Endodermal cell (in vitro differentiated cells): Measurements from ENCODE around the gene CYB5D1. TPM values are rescaled to one million over a fixed set of nuclear protein-coding genes. Genes with fewer than 3 reads are reported as not detected.

Experiments used
- DNase-seq: peaks from one replicate; pipeline ENCODE4 v3.0.0-alpha.2; 2017
- H3K27ac ChIP-seq: 2 replicates; pipeline ENCODE4 v1.5.1; 2013; ENCODE audit warnings: mild to moderate bottlenecking, low read depth, low read length, moderate library complexity
- H3K27me3 ChIP-seq: 2 replicates; pipeline ENCODE4 v1.6.1; 2013; ENCODE audit warnings: mild to moderate bottlenecking, low read length, moderate library complexity; ENCODE audit not compliant: insufficient read depth, control insufficient read depth, poor library complexity, severe bottlenecking
- H3K36me3 ChIP-seq: 2 replicates; pipeline ENCODE4 v1.7.0; 2013; ENCODE audit warnings: mild to moderate bottlenecking, low read length, moderate library complexity; ENCODE audit not compliant: control insufficient read depth, insufficient read depth
- H3K4me1 ChIP-seq: one replicate; pipeline ENCODE4 v1.7.0; 2013; ENCODE audit warnings: low read length; ENCODE audit not compliant: control insufficient read depth, insufficient read depth
- H3K4me3 ChIP-seq: 2 replicates; pipeline ENCODE4 v1.5.1; 2013; ENCODE audit warnings: mild to moderate bottlenecking, low read length, moderate library complexity
- H3K9ac ChIP-seq: 2 replicates; pipeline ENCODE4 v1.6.1; 2013; ENCODE audit warnings: mild to moderate bottlenecking, low read length, moderate library complexity; ENCODE audit not compliant: poor library complexity, severe bottlenecking; ENCODE audit errors: extremely low read depth
- H3K9me3 ChIP-seq: 2 replicates; pipeline ENCODE4 v1.6.1; 2013; ENCODE audit warnings: mild to moderate bottlenecking, low read length, moderate library complexity; ENCODE audit not compliant: control insufficient read depth
- H3K27ac Mint-ChIP-seq: 2 replicates; pipeline ENCODE4 v1.8.0; 2020; ENCODE audit warnings: mixed read lengths
- H3K27me3 Mint-ChIP-seq: 2 replicates; pipeline ENCODE4 v1.8.0; 2021; ENCODE audit warnings: mild to moderate bottlenecking, mixed read lengths; ENCODE audit not compliant: insufficient read depth
- H3K36me3 Mint-ChIP-seq: 2 replicates; pipeline ENCODE4 v1.8.0; 2020; ENCODE audit warnings: low read depth, mixed read lengths
- H3K4me1 Mint-ChIP-seq: 2 replicates; pipeline ENCODE4 v1.8.0; 2020; ENCODE audit warnings: mixed read lengths
- H3K4me3 Mint-ChIP-seq: 2 replicates; pipeline ENCODE4 v1.8.0; 2020; ENCODE audit warnings: mild to moderate bottlenecking, moderate library complexity, mixed read lengths
- H3K9me3 Mint-ChIP-seq: 2 replicates; pipeline ENCODE4 v1.8.0; 2020; ENCODE audit warnings: mild to moderate bottlenecking, mixed read lengths
- WGBS, 2 experiments: methylation state at CpG; one replicate each; pipeline versions ENCODE4 v1.1.5 to v1.1.7; 2013; ENCODE audit warnings: missing lambda C conversion rate in 2 of 2, mixed read lengths in 1 of 2; ENCODE audit not compliant: insufficient coverage in 1 of 2, insufficient read length in 1 of 2; 5-methylcytosine and 5-hydroxymethylcytosine counted together
- total RNA-seq, 2 donors: library from RNA; stranded (reverse); fragmentation: NEBNext Ultra II Directional in 1 of 2; extraction: Animal tissue kit (Norgen Biotek cat#: 25700) in 1 of 2; gene quantifications; 2 replicates in 1 of 2; 3 replicates in 1 of 2; pipeline ENCODE4 v1.2.1, GENCODE V29; 2021
- TF ChIP-seq, protein P1 (sequence below): fragments of 200-600 bp; sonication (generic); conservative IDR thresholded peaks from 2 replicates; pipeline ENCODE4 v1.5.0; 2021; ENCODE audit warnings: antibody characterized with exemption, mild to moderate bottlenecking

Gene CYB5D1
- total RNA-seq, 2 donors from 2014 or later: 10.6 to 12.9 TPM

DNA sequence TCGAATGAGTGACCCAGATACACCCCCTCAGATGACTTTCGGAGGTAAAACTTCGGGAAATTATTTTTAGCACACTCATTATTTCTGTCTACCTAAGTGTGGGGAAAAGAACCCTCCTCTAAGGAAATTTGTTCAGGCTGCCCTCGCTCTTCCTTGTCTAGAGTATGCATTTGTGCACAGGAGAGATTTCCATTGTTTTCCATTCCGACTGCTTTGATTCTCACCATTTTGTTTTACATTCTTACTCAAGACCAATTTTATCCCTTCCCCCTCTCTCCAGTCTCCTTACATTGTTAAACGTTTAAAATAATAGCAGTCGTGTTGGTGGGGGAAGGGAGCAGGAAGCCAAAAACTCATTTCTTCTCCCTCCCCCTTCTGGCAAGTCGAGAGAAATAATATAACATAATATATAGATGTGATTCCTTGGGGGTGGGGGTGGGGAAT is 29.3 kb downstream of the CYB5D1 start:
- H3K9me3 Mint-ChIP-seq: no peaks in the 10 kb centered on the region
- H3K9ac ChIP-seq: peak overlapping the region; percentile 41
- H3K4me1 Mint-ChIP-seq: peaks cover 4% of the 10 kb centered on the region
- peaks cover 15% of the 10 kb centered on the region for H3K36me3 Mint-ChIP-seq
- H3K4me3 Mint-ChIP-seq: no peak overlapping the region
- WGBS, 2 experiments: 15 to 18% methylated on average over 3 to 5 of the region's 8 CpGs
- no peaks in the 10 kb centered on the region for H3K27me3 ChIP-seq
- no peak for DNase-seq
- H3K27ac Mint-ChIP-seq: no peak overlapping the region
- H3K36me3 ChIP-seq: peaks cover 27% of the 10 kb centered on the region
- TF ChIP-seq, protein P1, sequence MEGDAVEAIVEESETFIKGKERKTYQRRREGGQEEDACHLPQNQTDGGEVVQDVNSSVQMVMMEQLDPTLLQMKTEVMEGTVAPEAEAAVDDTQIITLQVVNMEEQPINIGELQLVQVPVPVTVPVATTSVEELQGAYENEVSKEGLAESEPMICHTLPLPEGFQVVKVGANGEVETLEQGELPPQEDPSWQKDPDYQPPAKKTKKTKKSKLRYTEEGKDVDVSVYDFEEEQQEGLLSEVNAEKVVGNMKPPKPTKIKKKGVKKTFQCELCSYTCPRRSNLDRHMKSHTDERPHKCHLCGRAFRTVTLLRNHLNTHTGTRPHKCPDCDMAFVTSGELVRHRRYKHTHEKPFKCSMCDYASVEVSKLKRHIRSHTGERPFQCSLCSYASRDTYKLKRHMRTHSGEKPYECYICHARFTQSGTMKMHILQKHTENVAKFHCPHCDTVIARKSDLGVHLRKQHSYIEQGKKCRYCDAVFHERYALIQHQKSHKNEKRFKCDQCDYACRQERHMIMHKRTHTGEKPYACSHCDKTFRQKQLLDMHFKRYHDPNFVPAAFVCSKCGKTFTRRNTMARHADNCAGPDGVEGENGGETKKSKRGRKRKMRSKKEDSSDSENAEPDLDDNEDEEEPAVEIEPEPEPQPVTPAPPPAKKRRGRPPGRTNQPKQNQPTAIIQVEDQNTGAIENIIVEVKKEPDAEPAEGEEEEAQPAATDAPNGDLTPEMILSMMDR: no peak
- H3K4me1 ChIP-seq: peaks cover 9% of the 10 kb centered on the region
- H3K27me3 Mint-ChIP-seq: peaks cover 8% of the 10 kb centered on the region
- peak overlapping the region; percentile 81 for H3K4me3 ChIP-seq
- H3K9me3 ChIP-seq: no peaks in the 10 kb centered on the region
- H3K27ac ChIP-seq: peak overlapping the region; percentile 93

DNA sequence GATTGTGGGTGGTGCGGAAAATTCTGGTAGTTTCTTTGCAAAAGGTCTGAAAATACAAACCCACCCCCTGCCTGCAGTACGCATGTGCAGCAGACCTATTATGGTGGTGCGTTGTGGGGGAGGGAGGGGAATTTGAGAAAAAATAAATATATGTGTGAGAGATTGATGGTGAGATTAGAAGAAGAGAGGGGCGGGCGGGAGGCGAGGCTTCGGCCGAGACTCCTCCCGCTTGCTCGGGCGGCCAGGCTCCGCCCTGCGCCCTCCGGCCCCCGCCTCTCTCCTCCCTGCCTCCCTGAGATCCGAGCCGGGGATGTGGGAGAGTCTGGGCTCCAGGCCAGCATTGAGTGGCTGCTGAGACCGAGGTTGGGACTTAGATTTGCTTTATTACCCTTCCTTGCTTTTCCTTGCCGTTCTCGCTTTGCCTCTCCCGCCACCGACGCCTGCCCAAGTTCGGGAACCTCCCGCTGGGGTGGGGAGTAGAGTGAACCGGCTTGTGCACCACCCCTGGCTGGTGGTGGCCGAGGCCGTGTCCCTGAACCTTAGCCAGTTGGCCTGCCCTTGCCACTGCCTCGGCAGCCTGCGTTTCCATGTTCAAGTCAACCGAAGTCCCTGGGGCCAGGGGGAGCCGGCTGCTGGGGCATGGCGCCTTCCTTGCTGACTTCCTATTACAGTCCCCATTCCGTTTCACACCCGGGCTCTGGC is 29.8 kb downstream of the CYB5D1 start:
- DNase-seq: peak; percentile 94
- 7 to 20% methylated on average over 7 to 34 of the region's 35 CpGs for WGBS, 2 experiments
- Histone ChIP-seq H3K4me3 (peak overlapping the region; percentile 81), H3K36me3 (peaks cover 26% of the 10 kb centered on the region), H3K27me3 (no peaks in the 10 kb centered on the region), H3K9ac (peak overlapping the region; percentile 44), H3K4me1 (peaks cover 9% of the 10 kb centered on the region), H3K9me3 (no peaks in the 10 kb centered on the region), H3K27ac (peak overlapping the region; percentile 93)
- peaks cover 16% of the 10 kb centered on the region for H3K36me3 Mint-ChIP-seq
- TF ChIP-seq, protein P1: no peak
- H3K27me3 Mint-ChIP-seq: peaks cover 8% of the 10 kb centered on the region
- H3K27ac Mint-ChIP-seq: no peak overlapping the region
- H3K9me3 Mint-ChIP-seq: no peaks in the 10 kb centered on the region
- H3K4me1 Mint-ChIP-seq: peaks cover 4% of the 10 kb centered on the region
- H3K4me3 Mint-ChIP-seq: no peak overlapping the region

- no peak within 1 kb of the TSS for H3K27ac Mint-ChIP-seq
- WGBS, 2 experiments: 64 to 81% methylated on average over 5 to 18 of the region's 18 CpGs
- no peak for DNase-seq
- Histone ChIP-seq H3K9ac (peak within 1 kb of the TSS; percentile 44), H3K27me3 (no peaks in the 10 kb centered on the region), H3K9me3 (no peaks in the 10 kb centered on the region), H3K36me3 (peaks cover 24% of the 10 kb centered on the region), H3K27ac (peak within 1 kb of the TSS; percentile 90), H3K4me1 (peaks cover 9% of the 10 kb centered on the region), H3K4me3 (peak within 1 kb of the TSS; percentile 81)
- peaks cover 4% of the 10 kb centered on the region for H3K4me1 Mint-ChIP-seq
- no peaks in the 10 kb centered on the region for H3K9me3 Mint-ChIP-seq
- TF ChIP-seq, protein P1: no peak
- H3K36me3 Mint-ChIP-seq: peaks cover 17% of the 10 kb centered on the region
- no peak within 1 kb of the TSS for H3K4me3 Mint-ChIP-seq
- H3K27me3 Mint-ChIP-seq: peaks cover 8% of the 10 kb centered on the region
Measured at GRCh38 chr17:7888184-7888920, 30.5 kb downstream of the CYB5D1 start, which contains the start of gene CHD3. Gene CHD3 (plus strand): TSS chr17:7888789. CDS start chr17:7889001, 212 bp downstream.
